DMS114 treated with DMSO at 0.1 percent for 48 hours (cell line): Measurements from ENCODE around the gene XYLT2.
A peak's percentile ranks its signal among the peaks of the same experiment; 100 is the strongest.
"Not testable (repeated sequence)": the region's sequence is repeated elsewhere in the genome, so short reads cannot be mapped to it uniquely, and the experiment has no call there.

Experiments used
- DNase-seq: peaks from one replicate; lab custom pipeline; 2025; ENCODE audit not compliant: unreplicated experiment; lab: John Stamatoyannopoulos, UW

XYLT2 gene

DNA sequence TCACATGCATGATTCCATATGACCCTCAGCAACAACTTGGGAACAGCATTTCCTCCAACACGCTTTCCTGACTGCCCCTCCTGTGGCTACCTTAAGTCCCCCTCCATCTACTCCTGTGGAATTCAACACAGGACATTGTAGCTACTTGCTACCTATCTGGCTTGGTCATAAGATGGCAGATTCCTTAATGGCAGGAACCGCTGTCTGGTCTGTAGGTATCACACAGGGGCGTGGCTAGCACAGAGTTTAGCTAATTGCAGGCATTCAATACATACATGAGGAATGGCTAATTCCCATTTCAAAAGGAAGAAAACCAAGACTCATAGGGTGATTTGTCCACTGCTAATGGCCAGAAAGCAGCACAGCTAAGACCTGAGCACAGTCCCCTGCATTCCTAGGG is 42.8 kb downstream of the XYLT2 start:
- DNase-seq, result no peak

DNA sequence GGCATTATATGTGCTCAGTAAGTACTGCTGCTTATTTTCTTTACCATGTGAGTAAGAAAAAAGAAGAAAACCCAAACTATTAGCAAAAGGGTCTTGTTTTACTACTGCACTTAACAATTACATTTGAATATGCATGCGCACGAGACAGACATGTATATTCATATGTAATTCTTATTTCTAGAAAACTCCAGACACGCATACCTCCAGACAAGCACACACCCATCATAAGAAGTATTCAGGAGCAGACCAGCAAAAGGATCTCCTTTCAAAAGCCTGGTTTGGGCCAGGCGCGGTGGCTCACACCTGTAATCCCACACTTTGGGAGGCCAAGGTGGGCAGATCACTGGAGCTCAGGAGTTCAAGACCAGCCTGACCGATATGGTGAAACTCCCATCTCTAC is 43.6 kb downstream of the XYLT2 start:
- DNase-seq, result no peak

DNA sequence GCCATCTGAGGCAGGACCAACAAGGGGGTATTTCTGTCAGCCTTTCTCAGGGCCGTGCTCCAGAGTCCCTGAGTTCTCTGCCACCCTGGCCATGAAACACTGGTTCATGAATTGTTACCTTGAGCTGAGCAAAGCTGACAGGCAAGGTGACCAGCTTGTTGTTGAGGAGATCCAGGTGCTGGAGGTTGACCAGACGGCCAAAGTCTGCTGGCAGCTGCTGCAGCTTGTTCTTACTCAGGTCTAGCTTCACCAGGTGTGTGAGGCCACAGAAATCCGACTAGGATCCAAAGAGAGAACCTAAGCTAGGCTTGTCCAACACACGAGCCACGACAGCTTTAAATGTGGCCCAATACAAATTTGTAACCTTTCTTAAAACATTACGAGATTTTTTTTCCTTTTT is 46.7 kb downstream of the XYLT2 start:
- DNase-seq, result no peak

DNA sequence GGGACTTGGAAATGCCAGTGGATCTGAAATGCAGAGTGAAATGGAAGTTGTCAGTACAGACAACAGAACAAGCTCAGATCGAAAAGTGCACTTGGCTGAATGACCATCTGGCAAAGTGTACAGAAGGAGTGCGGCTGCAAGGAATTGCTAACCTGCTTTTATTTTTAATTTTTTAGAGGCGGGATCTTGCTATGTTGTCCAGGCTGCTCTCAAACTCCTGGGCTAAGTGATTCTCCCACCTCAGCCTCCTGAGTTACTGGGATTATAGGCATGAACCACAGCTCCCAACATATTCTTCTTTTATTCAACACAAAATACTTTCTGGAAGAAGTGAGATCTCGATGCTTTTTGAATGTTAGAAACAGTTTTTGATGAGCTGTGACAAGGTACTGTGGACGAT is 47.8 kb downstream of the XYLT2 start:
- no peak for DNase-seq

DNA sequence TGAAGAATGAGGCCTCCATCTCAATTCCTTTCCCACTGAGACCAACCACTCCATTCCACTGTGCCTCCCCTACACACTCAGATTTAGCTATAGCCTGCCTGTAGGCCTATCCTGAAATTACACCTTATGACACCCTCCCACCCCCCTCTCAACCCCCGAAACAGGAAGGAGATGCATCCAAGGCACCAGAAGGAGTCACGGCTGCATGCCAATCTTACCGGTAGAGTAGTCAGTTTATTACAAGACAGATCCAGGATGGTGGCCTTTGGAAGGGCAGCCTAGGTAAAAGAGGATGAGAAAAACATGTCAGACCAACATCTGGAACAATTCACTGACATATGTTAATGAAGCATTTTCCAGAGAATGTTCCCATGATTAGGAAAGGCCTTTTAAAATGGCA is 48.8 kb downstream of the XYLT2 start:
- DNase-seq, result no peak

DNA sequence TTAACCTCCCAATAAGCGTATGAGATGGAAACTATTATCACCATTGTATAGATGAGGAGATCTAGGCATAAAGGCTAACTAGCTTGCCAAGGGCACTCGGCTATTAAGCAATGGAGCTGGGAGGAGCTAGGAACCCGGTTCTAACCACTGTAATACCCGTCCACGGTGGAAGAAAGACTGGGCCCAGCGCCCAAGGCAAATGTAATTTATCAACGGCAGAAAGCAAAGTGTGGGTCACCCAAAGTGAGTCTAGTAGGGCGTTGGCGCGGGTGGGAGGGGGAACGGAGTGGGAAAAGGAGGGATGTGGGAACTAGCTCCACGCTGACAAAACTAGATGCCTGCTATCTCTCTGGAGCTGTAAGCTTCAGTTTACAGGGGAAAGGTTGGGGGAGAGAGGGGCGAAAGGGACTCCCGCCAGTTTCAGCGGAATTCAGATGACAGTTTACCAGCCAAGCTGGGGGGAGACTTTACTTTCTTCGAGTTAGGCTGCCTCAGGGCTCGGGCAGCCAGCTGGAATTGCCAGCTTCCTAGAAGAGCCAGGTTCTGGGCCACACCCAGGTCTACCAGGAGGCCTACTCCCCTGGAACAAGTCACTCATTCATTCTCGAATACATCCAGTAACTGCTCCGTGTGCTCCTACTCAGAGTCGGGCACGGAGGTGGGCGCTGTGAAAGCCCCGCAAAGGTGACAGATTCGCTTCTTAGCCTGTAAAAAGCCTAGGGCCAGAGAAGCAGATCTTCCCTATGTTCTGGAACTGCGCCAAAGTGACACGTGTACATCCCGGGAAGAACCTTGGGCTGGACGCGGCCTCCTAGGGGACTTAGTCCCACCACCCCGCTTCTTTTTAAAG is 50.6 kb downstream of the XYLT2 start:
- no peak for DNase-seq

DNA sequence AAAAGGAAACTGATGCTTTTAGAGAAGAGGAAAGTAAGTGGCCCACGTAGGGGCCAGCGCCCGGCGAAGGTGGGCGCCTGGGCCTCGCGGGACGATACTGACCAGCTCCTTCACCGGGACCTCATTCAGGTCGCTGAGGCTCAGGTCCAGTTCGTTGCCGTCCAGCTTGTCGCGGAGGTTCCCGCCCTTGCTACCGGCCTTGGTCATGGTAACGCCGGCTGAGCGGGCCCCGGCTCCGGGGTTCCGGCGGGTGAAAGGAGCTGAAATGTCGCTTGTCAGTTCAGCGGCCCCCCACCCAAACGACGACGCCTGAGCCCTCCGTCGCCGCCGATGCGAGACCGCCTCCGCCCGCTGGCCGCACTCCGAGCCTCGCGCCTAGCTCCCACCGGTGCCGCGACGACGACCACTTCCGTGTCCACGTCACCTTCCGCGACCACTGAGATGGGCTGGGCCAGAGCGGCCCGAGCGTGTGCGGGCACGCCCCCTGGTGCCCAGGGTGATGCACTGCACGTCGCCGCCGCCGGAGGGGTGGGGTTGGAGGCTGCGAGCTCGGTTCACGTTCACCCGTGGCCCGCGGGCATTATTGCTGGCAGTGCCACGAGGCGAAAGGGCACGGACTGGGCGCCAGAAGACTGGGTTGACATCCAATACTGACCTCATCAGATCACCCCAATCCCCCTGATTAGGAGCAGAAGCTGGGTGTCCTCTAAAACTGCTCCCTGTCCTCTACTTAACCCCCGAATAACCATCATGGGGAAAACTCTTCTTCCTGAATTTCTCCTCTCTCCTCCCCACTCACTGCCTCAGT is 51.4 kb downstream of the XYLT2 start, which contains the start of gene LRRC59:
Gene LRRC59 (minus strand): TSS at position 413 of the 808 bp plus-strand sequence. CDS start 206 bp downstream, at position 207.
- DNase-seq, result peak; percentile 71

DNA sequence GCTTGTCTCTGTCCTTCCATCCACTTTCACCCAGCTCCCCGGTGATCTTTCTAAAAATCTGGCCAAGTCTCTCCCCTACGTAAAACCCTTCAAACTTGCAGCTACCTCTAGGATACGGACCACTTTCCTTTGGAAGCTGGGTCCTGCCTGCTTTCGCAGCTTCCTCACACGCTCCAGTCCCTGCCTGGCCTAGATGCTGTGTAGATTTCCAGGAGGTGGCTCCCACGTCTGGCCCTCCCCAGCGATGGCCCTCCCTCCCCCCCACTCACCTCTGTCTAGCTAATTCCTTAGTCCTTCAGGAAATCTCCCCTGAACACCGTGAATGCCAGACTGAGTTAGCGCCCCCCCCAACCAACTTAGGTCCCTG is 52.0 kb downstream of the XYLT2 start:
- no peak for DNase-seq

DNA sequence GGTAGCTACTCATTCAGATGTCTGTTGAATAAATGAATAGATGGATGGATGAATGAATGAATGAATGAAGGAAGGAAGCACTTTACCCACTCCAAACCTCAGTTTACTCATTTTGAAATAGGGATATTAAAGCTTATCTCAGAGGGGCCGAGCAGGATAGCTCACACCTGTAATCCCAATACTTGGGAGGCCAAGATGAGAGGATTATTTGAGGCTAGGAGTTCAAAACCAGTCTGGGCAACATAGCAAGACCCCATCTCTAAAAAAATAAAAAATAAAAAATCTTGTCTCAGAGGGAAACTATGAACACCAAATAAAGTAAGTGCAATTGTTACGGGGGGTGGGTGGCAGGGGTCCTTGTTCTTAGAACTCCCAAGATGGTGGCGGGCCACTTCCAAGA is 52.7 kb downstream of the XYLT2 start:
- DNase-seq, result not testable (repeated sequence)

DNA sequence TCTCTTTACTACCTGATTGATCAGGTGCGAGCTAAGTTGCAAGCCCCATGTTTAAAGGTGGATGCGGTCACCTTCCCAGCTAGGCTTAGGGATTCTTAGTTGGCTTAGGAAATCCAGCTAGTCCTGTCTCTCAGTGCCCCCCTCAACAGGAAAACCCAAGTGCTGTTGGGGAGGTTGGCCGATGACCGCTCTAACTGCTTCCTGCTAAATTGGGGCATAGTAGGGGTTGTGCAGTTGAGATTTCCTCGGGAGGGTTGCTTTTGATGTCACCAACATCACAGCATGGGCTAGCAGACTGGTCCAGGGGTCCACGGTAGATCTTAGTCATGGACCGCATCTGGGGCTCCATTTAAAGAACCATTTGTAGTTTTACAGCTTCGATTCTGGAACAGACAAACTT is 53.7 kb downstream of the XYLT2 start:
- DNase-seq, result not testable (repeated sequence)

DNA sequence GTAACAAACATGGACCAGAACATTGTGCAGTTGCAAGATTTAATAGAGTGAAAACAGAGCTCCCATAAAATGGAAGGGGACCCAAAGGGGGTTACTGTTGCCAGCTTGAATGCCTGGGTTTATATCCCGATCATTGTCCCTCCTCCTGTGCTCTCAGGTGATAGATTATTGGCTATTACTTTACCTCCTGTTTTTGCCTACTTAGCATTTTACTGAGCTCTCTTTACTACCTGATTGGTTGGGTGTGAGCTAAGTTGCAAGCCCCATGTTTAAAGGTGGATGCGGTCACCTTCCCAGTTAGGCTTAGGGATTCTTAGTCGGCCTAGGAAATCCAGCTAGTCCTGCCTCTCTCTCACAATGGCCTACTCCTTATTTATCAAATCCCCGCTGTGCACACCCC is 59.4 kb downstream of the XYLT2 start:
- not testable (repeated sequence) for DNase-seq

DNA sequence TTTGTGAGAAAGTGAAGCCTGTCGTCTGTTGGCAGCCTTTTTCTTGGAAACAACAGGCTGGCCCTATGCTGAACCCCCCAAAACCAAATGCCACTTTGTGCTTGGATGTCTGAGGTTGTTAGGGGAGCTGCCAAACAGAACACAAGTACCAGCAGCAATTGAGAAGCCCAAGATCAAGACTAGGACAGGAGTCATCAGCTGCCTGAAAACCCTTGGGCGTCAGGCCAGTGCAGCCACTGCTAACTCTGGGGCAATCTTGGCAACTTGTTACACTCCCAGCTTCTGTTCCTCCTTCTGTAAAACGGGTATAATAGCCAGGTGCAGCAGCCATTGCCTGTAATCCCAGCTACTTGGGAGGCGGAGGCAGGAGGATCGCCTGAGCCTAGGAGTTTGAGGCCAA is 60.7 kb downstream of the XYLT2 start:
- DNase-seq, result no peak

DNA sequence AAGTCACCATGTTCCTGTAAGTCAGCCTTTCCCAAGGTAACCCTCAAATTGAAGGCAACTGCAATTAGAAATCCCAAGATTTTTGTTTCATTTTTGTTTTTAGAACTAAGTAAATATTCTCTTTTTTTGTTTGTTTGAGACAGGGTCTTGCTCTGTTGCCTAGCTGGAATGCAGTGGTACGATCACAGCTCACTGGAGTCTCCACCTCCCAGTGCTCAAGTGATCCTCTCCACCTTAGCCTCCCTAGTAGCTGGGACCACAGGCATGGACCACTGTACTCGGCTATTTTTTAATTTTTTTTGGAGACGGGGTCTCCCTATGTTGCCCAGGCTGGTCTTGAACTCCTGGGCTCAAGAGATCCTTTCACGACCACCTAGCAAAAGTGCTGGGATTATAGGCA is 62.0 kb downstream of the XYLT2 start:
- no peak for DNase-seq
